HG02759 (cell line): ENCODE data around the gene SLC22A14.
A peak's percentile ranks its signal among the peaks of the same experiment; 100 is the strongest.
"Not testable (repeated sequence)": the region's sequence is repeated elsewhere in the genome, so short reads cannot be mapped to it uniquely, and the experiment has no call there.

Experiments
- ATAC-seq: cut with Tn5 transposase; IDR thresholded peaks from one replicate; pipeline ENCODE4 v1.9.1; 2021; ENCODE audit warnings: mild to moderate bottlenecking, moderate library complexity; ENCODE audit not compliant: unreplicated experiment

SLC22A14 gene

GRCh38 chr3:38281895-38282686 lies at the start of gene SLC22A14:
Gene SLC22A14 (plus strand): TSS chr3:38282294. CDS start chr3:38306027, 23,733 bp downstream.
- ATAC-seq = no peak

GRCh38 chr3:38232701-38233100 lies 49.4 kb upstream of the SLC22A14 start:
- peak; percentile 49 for ATAC-seq

GRCh38 chr3:38235466-38235865 lies 46.6 kb upstream of the SLC22A14 start:
- no peak for ATAC-seq

- no peak for ATAC-seq
Observed at GRCh38 chr3:38238416-38239008, 43.6 kb upstream of the SLC22A14 start.

- ATAC-seq = not testable (repeated sequence)
Observed at GRCh38 chr3:38242812-38243211, 39.3 kb upstream of the SLC22A14 start.

- ATAC-seq = no peak
Observed at GRCh38 chr3:38245930-38246329, 36.2 kb upstream of the SLC22A14 start.

GRCh38 chr3:38247366-38248035 lies 34.6 kb upstream of the SLC22A14 start:
- ATAC-seq = no peak

GRCh38 chr3:38250198-38250597 lies 31.9 kb upstream of the SLC22A14 start:
- no peak for ATAC-seq

GRCh38 chr3:38251197-38251596 lies 30.9 kb upstream of the SLC22A14 start:
- no peak for ATAC-seq

GRCh38 chr3:38253704-38254103 lies 28.4 kb upstream of the SLC22A14 start:
- no peak for ATAC-seq

- no peak for ATAC-seq
Observed at GRCh38 chr3:38254872-38255271, 27.2 kb upstream of the SLC22A14 start.

- ATAC-seq = no peak
Observed at GRCh38 chr3:38255627-38256026, 26.5 kb upstream of the SLC22A14 start.

- ATAC-seq = no peak
Observed at GRCh38 chr3:38257583-38257982, 24.5 kb upstream of the SLC22A14 start.

GRCh38 chr3:38260474-38260873 lies 21.6 kb upstream of the SLC22A14 start:
- no peak for ATAC-seq

- no peak for ATAC-seq
Observed at GRCh38 chr3:38264353-38264771, 17.7 kb upstream of the SLC22A14 start.

- no peak for ATAC-seq
Observed at GRCh38 chr3:38264779-38265178, 17.3 kb upstream of the SLC22A14 start.

- ATAC-seq = no peak
Observed at GRCh38 chr3:38265604-38266307, 16.3 kb upstream of the SLC22A14 start, which contains the start of gene SLC22A13. Gene SLC22A13 (plus strand): TSS chr3:38265812. CDS start chr3:38265861, 49 bp downstream.

GRCh38 chr3:38266810-38267209 lies 15.3 kb upstream of the SLC22A14 start:
- ATAC-seq = no peak

GRCh38 chr3:38267662-38268061 lies 14.4 kb upstream of the SLC22A14 start:
- ATAC-seq = no peak

- ATAC-seq = peak; percentile 11
Observed at GRCh38 chr3:38268087-38268486, 14.0 kb upstream of the SLC22A14 start.

GRCh38 chr3:38268522-38268921 lies 13.6 kb upstream of the SLC22A14 start:
- ATAC-seq = peak; percentile 41
